ENCODE results near the gene DCTN1. TPM values are rescaled to one million over a fixed set of nuclear protein-coding genes. Genes with fewer than 3 reads are reported as not detected.

DCTN1 gene
- polyA plus RNA-seq, 4 donors: 72.7 to 92.8 (median 77.9) TPM

GRCh38 chr2:74373221-74373676 is 6.9 kb downstream of the DCTN1 start:
- peaks cover 9 to 71% (median 31%) of the 10 kb centered on the region in 3 donors for H3K36me3 ChIP-seq (ENCODE audit: control insufficient read depth in 3 of 3, insufficient read depth in 2 of 3, low read depth in 1 of 3, low read length in 3 of 3)
- no peaks in the 10 kb centered on the region for H3K27me3 ChIP-seq (ENCODE audit: control insufficient read depth in 3 of 3, insufficient read depth in 3 of 3, low read length in 3 of 3)
- H3K4me3 ChIP-seq (ENCODE audit: low read depth in 1 of 3, low read length in 3 of 3): no peak overlapping the region
- peaks cover 0 to 11% (median 4%) of the 10 kb centered on the region in 3 donors for H3K4me1 ChIP-seq (ENCODE audit: control insufficient read depth in 3 of 3, insufficient read depth in 2 of 3, low read depth in 1 of 3, low read length in 2 of 3)
- WGBS, 3 donors: 42 to 57% (median 48%) methylated on average over 5 of the region's 5 CpGs
- FAIRE-seq (no peak), DNase-seq (peak; percentile 66 to 80)
- no peaks in the 10 kb centered on the region for H3K9me3 ChIP-seq (ENCODE audit: control insufficient read depth in 2 of 2, insufficient read depth in 1 of 2, low read depth in 1 of 2, low read length in 1 of 2)
- H3K27ac ChIP-seq (ENCODE audit: low read depth in 1 of 3, low read length in 2 of 3): no peak overlapping the region

- peaks cover 9 to 70% (median 37%) of the 10 kb centered on the region in 3 donors for H3K36me3 ChIP-seq (ENCODE audit: control insufficient read depth in 3 of 3, insufficient read depth in 2 of 3, low read depth in 1 of 3, low read length in 3 of 3)
- no peak overlapping the region for H3K4me3 ChIP-seq (ENCODE audit: low read depth in 1 of 3, low read length in 3 of 3)
- FAIRE-seq: no peak
- no peaks in the 10 kb centered on the region for H3K9me3 ChIP-seq (ENCODE audit: control insufficient read depth in 2 of 2, insufficient read depth in 1 of 2, low read depth in 1 of 2, low read length in 1 of 2)
- no peak for DNase-seq
- H3K27me3 ChIP-seq (ENCODE audit: control insufficient read depth in 3 of 3, insufficient read depth in 3 of 3, low read length in 3 of 3): no peaks in the 10 kb centered on the region
- peaks cover 0 to 11% (median 4%) of the 10 kb centered on the region in 3 donors for H3K4me1 ChIP-seq (ENCODE audit: control insufficient read depth in 3 of 3, insufficient read depth in 2 of 3, low read depth in 1 of 3, low read length in 2 of 3)
- WGBS, 3 donors: 87 to 93% (median 88%) methylated on average over 6 of the region's 6 CpGs
- no peak overlapping the region for H3K27ac ChIP-seq (ENCODE audit: low read depth in 1 of 3, low read length in 2 of 3)
Observed at GRCh38 chr2:74372674-74373073, 7.4 kb downstream of the DCTN1 start.

GRCh38 chr2:74371421-74371820 is 8.7 kb downstream of the DCTN1 start:
- H3K4me1 ChIP-seq (ENCODE audit: control insufficient read depth in 3 of 3, insufficient read depth in 2 of 3, low read depth in 1 of 3, low read length in 2 of 3): peaks cover 0 to 11% (median 4%) of the 10 kb centered on the region in 3 donors
- FAIRE-seq (no peak), DNase-seq (no peak)
- H3K4me3 ChIP-seq (ENCODE audit: low read depth in 1 of 3, low read length in 3 of 3): no peak overlapping the region
- no peaks in the 10 kb centered on the region for H3K27me3 ChIP-seq (ENCODE audit: control insufficient read depth in 3 of 3, insufficient read depth in 3 of 3, low read length in 3 of 3)
- H3K27ac ChIP-seq (ENCODE audit: low read depth in 1 of 3, low read length in 2 of 3): no peak overlapping the region
- WGBS, 3 donors: 96 to 99% (median 97%) methylated on average over 9 of the region's 9 CpGs
- peaks cover 12 to 74% (median 37%) of the 10 kb centered on the region in 3 donors for H3K36me3 ChIP-seq (ENCODE audit: control insufficient read depth in 3 of 3, insufficient read depth in 2 of 3, low read depth in 1 of 3, low read length in 3 of 3)
- no peaks in the 10 kb centered on the region for H3K9me3 ChIP-seq (ENCODE audit: control insufficient read depth in 2 of 2, insufficient read depth in 1 of 2, low read depth in 1 of 2, low read length in 1 of 2)

- H3K27ac ChIP-seq (ENCODE audit: low read depth in 1 of 3, low read length in 2 of 3): no peak overlapping the region
- no peak for DNase-seq
- H3K4me3 ChIP-seq (ENCODE audit: low read depth in 1 of 3, low read length in 3 of 3): no peak overlapping the region
- H3K27me3 ChIP-seq (ENCODE audit: control insufficient read depth in 3 of 3, insufficient read depth in 3 of 3, low read length in 3 of 3): no peaks in the 10 kb centered on the region
- H3K36me3 ChIP-seq (ENCODE audit: control insufficient read depth in 3 of 3, insufficient read depth in 2 of 3, low read depth in 1 of 3, low read length in 3 of 3): peaks cover 17 to 77% (median 45%) of the 10 kb centered on the region in 3 donors
- peaks cover 0 to 11% (median 4%) of the 10 kb centered on the region in 3 donors for H3K4me1 ChIP-seq (ENCODE audit: control insufficient read depth in 3 of 3, insufficient read depth in 2 of 3, low read depth in 1 of 3, low read length in 2 of 3)
- FAIRE-seq: no peak
- H3K9me3 ChIP-seq (ENCODE audit: control insufficient read depth in 2 of 2, insufficient read depth in 1 of 2, low read depth in 1 of 2, low read length in 1 of 2): no peaks in the 10 kb centered on the region
- WGBS, 3 donors: 96 to 99% (median 97%) methylated on average over 7 of the region's 7 CpGs
Observed at GRCh38 chr2:74369976-74370375, 10.1 kb downstream of the DCTN1 start.

- Histone ChIP-seq H3K4me1 (ENCODE audit: control insufficient read depth in 3 of 3, insufficient read depth in 2 of 3, low read depth in 1 of 3, low read length in 2 of 3) (peaks cover 0 to 4% (median 3%) of the 10 kb centered on the region in 3 donors), H3K36me3 (ENCODE audit: control insufficient read depth in 3 of 3, insufficient read depth in 2 of 3, low read depth in 1 of 3, low read length in 3 of 3) (peaks cover 22 to 84% (median 53%) of the 10 kb centered on the region in 3 donors), H3K9me3 (ENCODE audit: control insufficient read depth in 2 of 2, insufficient read depth in 1 of 2, low read depth in 1 of 2, low read length in 1 of 2) (no peaks in the 10 kb centered on the region), H3K27ac (ENCODE audit: low read depth in 1 of 3, low read length in 2 of 3) (no peak overlapping the region), H3K27me3 (ENCODE audit: control insufficient read depth in 3 of 3, insufficient read depth in 3 of 3, low read length in 3 of 3) (no peaks in the 10 kb centered on the region), H3K4me3 (ENCODE audit: low read depth in 1 of 3, low read length in 3 of 3) (no peak overlapping the region)
- DNase-seq (no peak), FAIRE-seq (no peak)
- 90 to 94% (median 93%) methylated on average over 5 of the region's 5 CpGs for WGBS, 3 donors
Observed at GRCh38 chr2:74368499-74368898, 11.6 kb downstream of the DCTN1 start.

GRCh38 chr2:74367789-74368188 is 12.3 kb downstream of the DCTN1 start:
- Histone ChIP-seq H3K4me3 (ENCODE audit: low read depth in 1 of 3, low read length in 3 of 3) (no peak overlapping the region), H3K27me3 (ENCODE audit: control insufficient read depth in 3 of 3, insufficient read depth in 3 of 3, low read length in 3 of 3) (no peaks in the 10 kb centered on the region), H3K9me3 (ENCODE audit: control insufficient read depth in 2 of 2, insufficient read depth in 1 of 2, low read depth in 1 of 2, low read length in 1 of 2) (no peaks in the 10 kb centered on the region), H3K27ac (ENCODE audit: low read depth in 1 of 3, low read length in 2 of 3) (no peak overlapping the region), H3K36me3 (ENCODE audit: control insufficient read depth in 3 of 3, insufficient read depth in 2 of 3, low read depth in 1 of 3, low read length in 3 of 3) (peaks cover 24 to 91% (median 57%) of the 10 kb centered on the region in 3 donors), H3K4me1 (ENCODE audit: control insufficient read depth in 3 of 3, insufficient read depth in 2 of 3, low read depth in 1 of 3, low read length in 2 of 3) (no peaks in the 10 kb centered on the region)
- DNase-seq (no peak), FAIRE-seq (no peak)
- 97 to 98% (median 98%) methylated on average over 7 of the region's 7 CpGs for WGBS, 3 donors

- Histone ChIP-seq H3K9me3 (ENCODE audit: control insufficient read depth in 2 of 2, insufficient read depth in 1 of 2, low read depth in 1 of 2, low read length in 1 of 2) (no peaks in the 10 kb centered on the region), H3K36me3 (ENCODE audit: control insufficient read depth in 3 of 3, insufficient read depth in 2 of 3, low read depth in 1 of 3, low read length in 3 of 3) (peaks cover 25 to 93% (median 70%) of the 10 kb centered on the region in 3 donors), H3K4me1 (ENCODE audit: control insufficient read depth in 3 of 3, insufficient read depth in 2 of 3, low read depth in 1 of 3, low read length in 2 of 3) (no peaks in the 10 kb centered on the region), H3K4me3 (ENCODE audit: low read depth in 1 of 3, low read length in 3 of 3) (no peak overlapping the region), H3K27me3 (ENCODE audit: control insufficient read depth in 3 of 3, insufficient read depth in 3 of 3, low read length in 3 of 3) (no peaks in the 10 kb centered on the region), H3K27ac (ENCODE audit: low read depth in 1 of 3, low read length in 2 of 3) (no peak overlapping the region)
- FAIRE-seq (no peak), DNase-seq (no peak)
- WGBS, 3 donors: 92 to 100% (median 93%) methylated on average over 3 of the region's 3 CpGs
Observed at GRCh38 chr2:74366036-74366435, 14.1 kb downstream of the DCTN1 start.

- no peak for DNase-seq
- Histone ChIP-seq H3K27me3 (ENCODE audit: control insufficient read depth in 3 of 3, insufficient read depth in 3 of 3, low read length in 3 of 3) (no peaks in the 10 kb centered on the region), H3K9me3 (ENCODE audit: control insufficient read depth in 2 of 2, insufficient read depth in 1 of 2, low read depth in 1 of 2, low read length in 1 of 2) (no peaks in the 10 kb centered on the region), H3K4me3 (ENCODE audit: low read depth in 1 of 3, low read length in 3 of 3) (no peak overlapping the region), H3K36me3 (ENCODE audit: control insufficient read depth in 3 of 3, insufficient read depth in 2 of 3, low read depth in 1 of 3, low read length in 3 of 3) (peaks cover 21 to 90% (median 66%) of the 10 kb centered on the region in 3 donors), H3K4me1 (ENCODE audit: control insufficient read depth in 3 of 3, insufficient read depth in 2 of 3, low read depth in 1 of 3, low read length in 2 of 3) (no peaks in the 10 kb centered on the region), H3K27ac (ENCODE audit: low read depth in 1 of 3, low read length in 2 of 3) (no peak overlapping the region)
- WGBS, 3 donors: 68 to 86% (median 81%) methylated on average over 8 of the region's 8 CpGs
- no peak for FAIRE-seq
Observed at GRCh38 chr2:74364533-74365505, 15.3 kb downstream of the DCTN1 start.

All from small intestine (tissue), 7 donors.